Inflammatory macrophage treated with lipopolysaccharide for 1 hour (primary cell): ENCODE measurements around the gene SDSL.

ENCODE experiments used
- DNase-seq, 2 donors: peaks; one replicate each; pipeline ENCODE4 v3.0.0-alpha.2; 2020 to 2022

The SDSL gene

GRCh38 chr12:113396828-113397496, 25.2 kb upstream of the SDSL start:
- DNase-seq: no peak

- DNase-seq: no peak
These were observed 24.5 kb upstream of the SDSL start for GRCh38 chr12:113397497-113398197.

GRCh38 chr12:113398346-113399290, 23.6 kb upstream of the SDSL start:
- DNase-seq: no peak

GRCh38 chr12:113399490-113399889, 22.7 kb upstream of the SDSL start:
- DNase-seq: no peak

GRCh38 chr12:113400362-113400761, 21.8 kb upstream of the SDSL start:
- no peak for DNase-seq

GRCh38 chr12:113401066-113402000, 20.8 kb upstream of the SDSL start:
- no peak for DNase-seq

GRCh38 chr12:113402586-113403260, 19.5 kb upstream of the SDSL start:
- no peak for DNase-seq

GRCh38 chr12:113403435-113404415, 18.5 kb upstream of the SDSL start, which contains the start of gene SDS:
Gene SDS, minus strand, starts transcription at chr12:113403887. Its CDS starts 4,179 bp downstream, at chr12:113399708.
- peak in 1 of 2 donors; percentile 47 for DNase-seq

GRCh38 chr12:113405694-113406093, 16.5 kb upstream of the SDSL start:
- DNase-seq: peak in 1 of 2 donors; percentile 55

- DNase-seq: peak in 1 of 2 donors; percentile 27
These were observed 14.1 kb upstream of the SDSL start for GRCh38 chr12:113407931-113408600.

GRCh38 chr12:113408756-113409298, 13.4 kb upstream of the SDSL start:
- DNase-seq: no peak

- no peak for DNase-seq
These were observed 12.6 kb upstream of the SDSL start for GRCh38 chr12:113409462-113410124.

GRCh38 chr12:113413488-113413939, 8.7 kb upstream of the SDSL start:
- DNase-seq: peak; percentile 47 to 79

GRCh38 chr12:113414519-113415038, 7.6 kb upstream of the SDSL start:
- DNase-seq: no peak

GRCh38 chr12:113416091-113416754, 6.0 kb upstream of the SDSL start:
- DNase-seq: peak; percentile 66 to 86

GRCh38 chr12:113418213-113418879, 3.8 kb upstream of the SDSL start:
- peak; percentile 83 to 96 for DNase-seq

- no peak for DNase-seq
These were observed 1.1 kb upstream of the SDSL start for GRCh38 chr12:113420996-113421595.
